ENCODE results near the gene PTPN14. TPM values are rescaled to one million over a fixed set of nuclear protein-coding genes. Genes with fewer than 3 reads are reported as not detected.

PTPN14 gene
- total RNA-seq, 4 donors from 2014 or later, result 42.8 to 63.8 (median 50.4) TPM

- peaks cover 48 to 52% of the 10 kb centered on the region in 2 donors for H3K4me1 ChIP-seq
- no peaks in the 10 kb centered on the region for H3K36me3 ChIP-seq
- no peak overlapping the region for H3K4me3 ChIP-seq
- ATAC-seq, result no peak
- H3K27ac ChIP-seq, result no peak overlapping the region
- H3K9me3 ChIP-seq, result no peaks in the 10 kb centered on the region
- TF ChIP-seq CTCF (IDR thresholded peaks at IDR 0.05 in 4 of 5, conservative IDR thresholded peaks at IDR 0.05 in 1 of 5), result no peak
- no peak for TF ChIP-seq POLR2A (IDR thresholded peaks at IDR 0.05)
- in situ Hi-C loops (cut with MboI; ENCODE audit: low sequenced_read_pairs in 4 of 4) (no loop called here), intact Hi-C loops (cut with DNase I; ENCODE audit: low total_unique reads) (no loop called here)
- no peaks in the 10 kb centered on the region for H3K27me3 ChIP-seq
- no peak for DNase-seq
These were observed 92.9 kb downstream of the PTPN14 start for GRCh38 chr1:214458541-214458940.

GRCh38 chr1:214455971-214456867, 95.2 kb downstream of the PTPN14 start:
- DNase-seq, result no peak
- in situ Hi-C loops (cut with MboI; ENCODE audit: low sequenced_read_pairs in 4 of 4) (no loop called here), intact Hi-C loops (cut with DNase I; ENCODE audit: low total_unique reads) (loop anchor here (1.0 kb wide), 1 partner anchor 16 kb away; no protein-coding TSS in a partner anchor)
- H3K4me1 ChIP-seq, result peaks cover 57 to 63% of the 10 kb centered on the region in 2 donors
- H3K9me3 ChIP-seq, result no peaks in the 10 kb centered on the region
- peak overlapping the region in 1 of 4 donors; percentile 83 for H3K27ac ChIP-seq
- H3K36me3 ChIP-seq, result no peaks in the 10 kb centered on the region
- H3K4me3 ChIP-seq, result no peak overlapping the region
- no peak for ATAC-seq
- no peaks in the 10 kb centered on the region for H3K27me3 ChIP-seq
- TF ChIP-seq POLR2A (IDR thresholded peaks at IDR 0.05) (no peak), CTCF (IDR thresholded peaks at IDR 0.05 in 4 of 5, conservative IDR thresholded peaks at IDR 0.05 in 1 of 5) (no peak)

GRCh38 chr1:214455479-214455878, 95.9 kb downstream of the PTPN14 start:
- intact Hi-C loops (cut with DNase I; ENCODE audit: low total_unique reads) (loop anchor here (1.0 kb wide), 1 partner anchor 15 kb away; no protein-coding TSS in a partner anchor), in situ Hi-C loops (cut with MboI; ENCODE audit: low sequenced_read_pairs in 4 of 4) (no loop called here)
- no peaks in the 10 kb centered on the region for H3K36me3 ChIP-seq
- no peaks in the 10 kb centered on the region for H3K27me3 ChIP-seq
- ATAC-seq (no peak), DNase-seq (no peak)
- peak overlapping the region in 2 of 4 donors; percentile 18 to 83 for H3K27ac ChIP-seq
- H3K9me3 ChIP-seq, result no peaks in the 10 kb centered on the region
- TF ChIP-seq POLR2A (IDR thresholded peaks at IDR 0.05), result no peak
- no peak for TF ChIP-seq CTCF (IDR thresholded peaks at IDR 0.05 in 4 of 5, conservative IDR thresholded peaks at IDR 0.05 in 1 of 5)
- H3K4me3 ChIP-seq, result no peak overlapping the region
- H3K4me1 ChIP-seq, result peaks cover 57 to 59% of the 10 kb centered on the region in 2 donors

- Histone ChIP-seq H3K9me3 (no peaks in the 10 kb centered on the region), H3K36me3 (no peaks in the 10 kb centered on the region), H3K27ac (peak overlapping the region in 2 of 4 donors; percentile 18 to 83), H3K4me3 (no peak overlapping the region), H3K4me1 (peaks cover 57% of the 10 kb centered on the region in 2 donors), H3K27me3 (no peaks in the 10 kb centered on the region)
- DNase-seq (no peak), ATAC-seq (peak in 1 of 2 donors; percentile 26)
- TF ChIP-seq CTCF (IDR thresholded peaks at IDR 0.05 in 4 of 5, conservative IDR thresholded peaks at IDR 0.05 in 1 of 5) (no peak), POLR2A (IDR thresholded peaks at IDR 0.05) (no peak)
- intact Hi-C loops (cut with DNase I; ENCODE audit: low total_unique reads), result loop anchor here (1.0 kb wide), 1 partner anchor 14 kb away; no protein-coding TSS in a partner anchor
- in situ Hi-C loops (cut with MboI; ENCODE audit: low sequenced_read_pairs in 4 of 4), result no loop called here
These were observed 96.6 kb downstream of the PTPN14 start for GRCh38 chr1:214454569-214455396.
